ENCODE measurements around the gene LENG8. TPM values are rescaled to one million over a fixed set of nuclear protein-coding genes. Genes with fewer than 3 reads are reported as not detected.
A peak's percentile ranks its signal among the peaks of the same experiment; 100 is the strongest.
"Not testable (repeated sequence)": the region's sequence is repeated elsewhere in the genome, so short reads cannot be mapped to it uniquely, and the experiment has no call there.

LENG8 gene
- total RNA-seq, 6 donors from 2014 or later, result 72.2 to 1,027 (median 188) TPM

- H3K36me3 ChIP-seq, result peaks cover 18 to 33% (median 32%) of the 10 kb centered on the region in 4 donors
- H3K4me3 ChIP-seq, result peak overlapping the region; percentile 45 to 83 (median 73)
- H3K27ac ChIP-seq, result peak overlapping the region; percentile 97 to 99 (median 98)
- no peaks in the 10 kb centered on the region for H3K27me3 ChIP-seq
- H3K4me1 ChIP-seq, result peaks cover 29 to 64% (median 40%) of the 10 kb centered on the region in 4 donors
- no peaks in the 10 kb centered on the region for H3K9me3 ChIP-seq
- WGBS, 2 donors, result 1% methylated on average over 26 of the region's 26 CpGs
- peak; percentile 61 to 90 for ATAC-seq (ENCODE audit: low FRiP score in 2 of 2)
- peak in 1 of 2 donors; percentile 98 for DNase-seq
- TF ChIP-seq POLR2A (IDR thresholded peaks at IDR 0.05), result peak in 1 of 4 donors; percentile 32
- TF ChIP-seq EP300 (IDR thresholded peaks at IDR 0.05), result peak in 1 of 4 donors; percentile 44
- TF ChIP-seq CTCF (IDR thresholded peaks at IDR 0.05), result no peak
- no peak for TF ChIP-seq POLR2AphosphoS5 (IDR thresholded peaks at IDR 0.05)
These were observed 15.1 kb downstream of the LENG8 start for GRCh38 chr19:54464044-54464629.

- no peaks in the 10 kb centered on the region for H3K27me3 ChIP-seq
- H3K36me3 ChIP-seq, result peaks cover 14 to 27% (median 25%) of the 10 kb centered on the region in 4 donors
- peak overlapping the region; percentile 97 to 99 (median 98) for H3K27ac ChIP-seq
- ATAC-seq (ENCODE audit: low FRiP score in 2 of 2) (peak; percentile 82 to 88), DNase-seq (peak; percentile 92 to 96)
- WGBS, 2 donors, result 7 to 20% methylated on average over 1 to 38 of the region's 87 CpGs
- peaks cover 34 to 64% (median 43%) of the 10 kb centered on the region in 4 donors for H3K4me1 ChIP-seq
- TF ChIP-seq POLR2A (IDR thresholded peaks at IDR 0.05) (peak in 3 of 4 donors; percentile 7 to 85 (median 39)), POLR2AphosphoS5 (IDR thresholded peaks at IDR 0.05) (peak; percentile 69 to 79), CTCF (IDR thresholded peaks at IDR 0.05) (peak in 4 of 6 experiments; percentile 23 to 37 (median 28)), EP300 (IDR thresholded peaks at IDR 0.05) (peak in 1 of 4 donors; percentile 29)
- no peaks in the 10 kb centered on the region for H3K9me3 ChIP-seq
- H3K4me3 ChIP-seq, result peak overlapping the region; percentile 45 to 83 (median 73)
These were observed 15.8 kb downstream of the LENG8 start for GRCh38 chr19:54464630-54465425.

- H3K27me3 ChIP-seq, result peaks cover 0 to 2% (median 0%) of the 10 kb centered on the region in 4 donors
- peak in 1 of 2 donors; percentile 73 for DNase-seq
- peak overlapping the region in 3 of 4 donors; percentile 65 to 83 (median 81) for H3K4me3 ChIP-seq
- no peaks in the 10 kb centered on the region for H3K9me3 ChIP-seq
- H3K27ac ChIP-seq, result peak overlapping the region in 1 of 4 donors; percentile 98
- 82 to 99% methylated on average over 14 to 44 of the region's 49 CpGs for WGBS, 2 donors
- no peak for ATAC-seq (ENCODE audit: low FRiP score in 2 of 2)
- TF ChIP-seq CTCF (IDR thresholded peaks at IDR 0.05) (no peak), POLR2A (IDR thresholded peaks at IDR 0.05) (no peak), POLR2AphosphoS5 (IDR thresholded peaks at IDR 0.05) (no peak), EP300 (IDR thresholded peaks at IDR 0.05) (no peak)
- peaks cover 35 to 64% (median 44%) of the 10 kb centered on the region in 4 donors for H3K4me1 ChIP-seq
- H3K36me3 ChIP-seq, result peaks cover 10 to 19% (median 18%) of the 10 kb centered on the region in 4 donors
These were observed 16.6 kb downstream of the LENG8 start for GRCh38 chr19:54465426-54466109.

GRCh38 chr19:54466110-54466480, 17.1 kb downstream of the LENG8 start:
- H3K36me3 ChIP-seq, result peaks cover 5 to 14% (median 12%) of the 10 kb centered on the region in 4 donors
- ATAC-seq (ENCODE audit: low FRiP score in 2 of 2); H3K9me3 ChIP-seq; H3K27ac ChIP-seq; H3K4me3 ChIP-seq; H3K27me3 ChIP-seq: not testable (repeated sequence)
- H3K4me1 ChIP-seq, result peaks cover 33 to 64% (median 44%) of the 10 kb centered on the region in 4 donors
- 92 to 94% methylated on average over 14 of the region's 14 CpGs for WGBS, 2 donors
- peak in 1 of 2 donors; percentile 67 for DNase-seq

GRCh38 chr19:54469496-54469934, 20.5 kb downstream of the LENG8 start:
- Histone ChIP-seq H3K36me3 (no peaks in the 10 kb centered on the region), H3K9me3 (no peaks in the 10 kb centered on the region), H3K4me1 (peaks cover 30 to 55% (median 39%) of the 10 kb centered on the region in 4 donors), H3K4me3 (no peak overlapping the region), H3K27me3 (peaks cover 0 to 11% (median 4%) of the 10 kb centered on the region in 4 donors), H3K27ac (peak overlapping the region; percentile 64 to 91 (median 84))
- DNase-seq (no peak), ATAC-seq (ENCODE audit: low FRiP score in 2 of 2) (no peak)
- 38 to 50% methylated on average over 4 to 8 of the region's 8 CpGs for WGBS, 2 donors
- peak in 1 of 4 donors; percentile 36 for TF ChIP-seq EP300 (IDR thresholded peaks at IDR 0.05)
- TF ChIP-seq POLR2AphosphoS5 (IDR thresholded peaks at IDR 0.05), result peak; percentile 46 to 79
- TF ChIP-seq CTCF (IDR thresholded peaks at IDR 0.05), result no peak
- TF ChIP-seq POLR2A (IDR thresholded peaks at IDR 0.05), result no peak

All from upper lobe of left lung (tissue), 6 donors.